GM19328 (cell line): Measurements from ENCODE around the gene ANAPC2.
"Not testable (repeated sequence)": the region's sequence is repeated elsewhere in the genome, so short reads cannot be mapped to it uniquely, and the experiment has no call there.

ENCODE experiments used
- ATAC-seq: cut with Tn5 transposase; IDR thresholded peaks from one replicate; pipeline ENCODE4 v1.9.1; 2021; ENCODE audit warnings: mild to moderate bottlenecking, moderate library complexity; ENCODE audit not compliant: unreplicated experiment

The ANAPC2 gene

DNA sequence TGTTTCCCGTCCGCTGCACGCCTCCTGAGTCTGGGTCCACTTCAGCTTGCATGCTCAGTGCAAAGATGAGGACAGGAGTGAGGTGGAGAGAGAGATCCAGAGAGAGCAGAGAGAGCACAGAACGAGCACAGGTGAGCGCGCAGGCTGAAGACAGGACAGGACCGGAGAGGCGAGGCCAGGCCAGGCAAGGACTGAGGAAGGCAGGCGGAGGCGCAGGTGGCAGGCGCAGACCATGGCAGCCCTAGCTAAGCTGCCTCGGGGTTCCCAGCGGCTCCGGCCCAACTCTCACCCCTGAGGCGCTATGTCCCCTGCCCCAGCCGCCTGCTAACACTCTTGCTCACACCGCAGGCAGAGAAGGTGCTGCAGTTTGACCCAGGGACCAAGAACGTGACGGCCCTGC lies 39.7 kb downstream of the ANAPC2 start:
- no peak for ATAC-seq

DNA sequence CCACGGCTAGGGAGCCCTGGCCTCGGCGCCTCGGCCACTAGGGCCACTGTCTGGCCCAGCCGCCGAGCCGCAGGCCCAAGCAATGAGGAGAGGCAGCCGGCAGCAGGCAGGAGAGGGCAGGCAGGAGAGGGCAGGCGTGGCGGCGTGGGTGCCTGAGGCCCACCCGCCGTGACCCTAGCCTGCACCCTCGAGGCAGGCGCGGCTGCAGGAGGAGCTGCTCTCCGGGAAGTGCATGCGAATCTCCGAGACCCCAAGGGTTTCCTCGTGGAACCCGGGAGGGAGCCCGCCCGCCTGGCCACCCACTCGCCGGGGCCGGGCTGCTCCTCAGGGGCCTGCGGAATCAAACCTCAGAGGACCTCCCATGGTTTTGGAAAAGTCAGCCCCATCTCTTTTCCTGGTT lies 40.1 kb downstream of the ANAPC2 start:
- ATAC-seq, result no peak

DNA sequence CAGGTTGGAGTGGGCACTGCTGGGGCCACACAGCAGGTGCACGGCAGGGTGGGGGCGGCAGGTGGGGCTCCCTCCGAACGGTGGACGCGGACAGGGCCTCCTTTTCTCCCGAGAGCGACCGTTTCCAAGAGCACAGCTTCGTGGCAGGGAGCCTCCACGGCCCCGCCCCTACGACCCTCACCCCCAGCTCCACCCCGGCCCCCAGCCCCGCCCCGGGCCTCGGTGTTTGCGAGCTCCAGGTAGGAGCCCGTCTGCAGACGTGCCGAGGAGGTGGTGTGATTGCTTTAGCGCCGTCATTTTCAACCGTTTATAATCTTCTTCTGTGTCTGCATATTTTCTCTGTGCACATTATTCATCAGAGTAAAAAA lies 40.6 kb downstream of the ANAPC2 start:
- ATAC-seq, result no peak

DNA sequence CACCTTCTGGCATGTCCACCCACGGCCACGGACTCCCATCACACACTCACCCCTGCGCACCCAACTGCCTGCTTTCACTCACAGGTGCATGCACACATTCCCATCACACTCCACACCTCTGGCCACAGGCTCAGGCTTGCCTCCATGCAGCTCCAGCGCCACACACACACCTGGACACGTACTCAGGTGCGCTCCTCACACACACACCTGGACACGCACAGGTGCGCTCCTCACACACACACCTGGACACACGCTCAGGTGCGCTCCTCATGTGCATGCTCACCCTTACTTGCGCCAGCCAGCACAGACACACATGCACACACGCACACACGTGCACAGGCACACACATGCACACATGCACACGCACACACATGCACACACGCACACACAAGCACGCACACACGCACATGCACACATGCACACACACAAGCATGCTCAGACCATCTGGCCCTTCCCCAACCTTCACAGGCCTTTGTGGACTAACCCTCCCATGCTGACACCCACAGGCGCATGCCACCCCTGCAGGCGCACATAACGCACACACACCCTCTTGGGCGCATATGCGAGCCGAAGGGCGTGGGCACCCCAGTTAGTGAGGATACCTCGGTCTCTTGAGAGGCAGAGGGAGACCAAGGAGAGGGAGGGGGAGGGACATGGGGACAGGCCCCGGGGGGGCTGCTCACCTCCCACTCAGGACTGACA lies 41.1 kb downstream of the ANAPC2 start:
- no peak for ATAC-seq

DNA sequence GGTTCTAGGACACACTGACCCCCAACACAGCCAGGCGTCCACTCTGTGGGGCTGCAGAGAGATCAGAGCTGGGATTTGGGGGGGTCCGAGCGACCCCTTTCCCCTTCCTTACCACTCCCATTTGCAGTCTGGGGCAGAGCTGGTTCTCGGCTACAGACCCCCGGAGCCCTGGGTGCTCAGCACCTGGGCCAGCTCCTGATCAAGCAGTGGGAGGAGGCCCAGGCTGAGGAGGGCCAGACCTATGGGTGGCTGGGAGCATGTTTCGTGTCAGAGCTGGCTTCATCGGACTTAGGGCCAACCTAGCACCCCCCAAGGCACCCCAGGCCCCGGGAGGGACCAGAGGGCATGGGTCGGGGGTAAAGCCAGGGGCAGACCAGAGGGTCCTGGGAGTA lies 41.8 kb downstream of the ANAPC2 start:
- no peak for ATAC-seq

DNA sequence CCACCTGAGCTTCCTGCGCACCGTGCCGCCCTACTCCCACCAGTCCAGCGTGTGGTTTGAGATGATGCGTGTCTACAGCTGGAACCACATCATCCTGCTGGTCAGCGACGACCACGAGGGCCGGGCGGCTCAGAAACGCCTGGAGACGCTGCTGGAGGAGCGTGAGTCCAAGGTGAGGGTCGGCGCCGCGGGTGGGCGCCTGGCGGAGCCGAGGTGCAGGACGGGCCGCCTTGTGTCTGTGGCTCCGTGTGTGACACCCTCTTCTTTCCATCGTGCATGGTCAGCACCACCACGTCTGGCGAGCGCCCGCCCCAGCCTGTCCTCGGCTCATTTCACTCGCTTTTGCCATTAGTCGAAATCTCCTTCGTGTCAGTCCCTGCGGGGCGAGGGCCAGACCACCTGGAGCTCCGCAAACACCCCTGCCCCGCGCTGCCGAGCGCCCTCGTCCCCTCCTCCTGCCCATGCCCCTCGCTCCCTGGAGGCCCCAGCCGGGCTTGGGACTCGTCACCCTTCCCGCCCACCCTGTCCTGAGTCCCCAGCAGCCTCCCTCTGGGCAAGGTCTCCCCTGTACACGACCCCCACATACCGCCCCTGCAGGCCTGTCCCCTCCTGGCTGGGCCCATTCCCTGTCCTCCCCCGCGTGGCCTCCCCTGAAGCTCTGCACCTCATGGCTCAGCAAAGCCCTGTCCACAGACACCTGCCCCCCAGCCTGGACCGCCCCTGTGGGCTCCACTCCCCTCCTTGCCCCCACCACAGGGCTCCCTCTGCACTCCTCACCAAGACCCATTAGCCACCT lies 42.4 kb downstream of the ANAPC2 start:
- no peak for ATAC-seq

DNA sequence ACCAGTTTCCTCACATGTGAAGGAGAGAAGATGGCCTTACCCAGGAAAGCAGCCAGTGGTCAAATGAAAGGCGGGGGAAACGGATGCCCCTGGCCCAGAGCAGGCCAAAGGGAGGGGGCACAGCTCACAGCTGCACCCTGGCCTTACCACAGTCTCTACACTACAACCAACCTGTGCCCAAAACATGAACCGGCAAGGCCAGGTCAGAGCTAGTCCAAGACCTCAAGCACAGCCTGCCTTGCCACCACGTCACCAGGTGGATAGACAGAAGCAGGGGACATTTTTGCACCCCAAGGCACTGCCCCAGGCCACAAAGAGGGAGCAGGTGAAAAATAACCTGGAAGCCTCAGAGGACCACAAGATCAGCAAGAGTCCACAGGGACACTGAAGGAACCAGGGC lies 44.9 kb downstream of the ANAPC2 start:
- ATAC-seq, result no peak

DNA sequence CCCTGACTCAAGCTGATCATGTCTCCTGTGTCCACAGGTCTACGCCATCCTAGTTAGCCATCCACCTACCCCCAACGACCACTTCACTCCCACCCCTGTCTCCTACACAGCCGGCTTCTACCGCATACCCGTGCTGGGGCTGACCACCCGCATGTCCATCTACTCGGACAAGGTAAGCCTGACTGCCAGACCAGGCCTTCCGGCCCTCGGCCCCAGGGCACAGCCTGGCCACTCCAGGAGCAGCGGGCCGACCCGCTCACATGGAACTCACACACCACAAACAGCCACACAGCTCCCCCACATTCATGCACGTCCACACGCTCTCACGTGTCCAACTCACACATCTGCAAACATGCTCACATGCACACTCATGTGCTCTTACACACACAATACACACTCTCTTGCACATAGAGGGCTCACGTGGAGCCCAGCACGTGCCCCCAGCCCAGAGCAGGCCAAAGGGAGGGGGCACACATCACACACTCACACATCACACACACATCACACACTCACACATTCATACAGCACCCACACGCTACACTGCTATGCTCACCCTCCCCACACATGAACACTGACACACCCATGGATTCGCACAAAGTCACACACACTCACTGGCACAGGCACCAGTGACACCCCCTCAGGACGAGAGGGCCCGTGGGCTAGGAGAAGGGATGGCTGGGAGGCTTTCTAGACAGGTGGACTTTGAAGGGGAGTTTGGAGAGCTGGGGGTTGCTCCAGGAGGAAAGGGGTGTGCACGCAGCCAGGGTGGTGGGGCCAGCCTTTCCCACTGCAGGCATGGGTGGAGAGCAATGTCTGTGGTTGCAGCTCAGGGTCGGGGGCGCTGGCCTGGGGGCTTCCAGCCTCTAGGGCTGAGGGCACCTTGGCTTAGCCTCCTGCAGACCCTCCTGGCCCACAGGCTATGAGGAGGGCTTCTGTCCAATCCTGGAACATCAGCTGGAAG lies 46.1 kb downstream of the ANAPC2 start:
- no peak for ATAC-seq

DNA sequence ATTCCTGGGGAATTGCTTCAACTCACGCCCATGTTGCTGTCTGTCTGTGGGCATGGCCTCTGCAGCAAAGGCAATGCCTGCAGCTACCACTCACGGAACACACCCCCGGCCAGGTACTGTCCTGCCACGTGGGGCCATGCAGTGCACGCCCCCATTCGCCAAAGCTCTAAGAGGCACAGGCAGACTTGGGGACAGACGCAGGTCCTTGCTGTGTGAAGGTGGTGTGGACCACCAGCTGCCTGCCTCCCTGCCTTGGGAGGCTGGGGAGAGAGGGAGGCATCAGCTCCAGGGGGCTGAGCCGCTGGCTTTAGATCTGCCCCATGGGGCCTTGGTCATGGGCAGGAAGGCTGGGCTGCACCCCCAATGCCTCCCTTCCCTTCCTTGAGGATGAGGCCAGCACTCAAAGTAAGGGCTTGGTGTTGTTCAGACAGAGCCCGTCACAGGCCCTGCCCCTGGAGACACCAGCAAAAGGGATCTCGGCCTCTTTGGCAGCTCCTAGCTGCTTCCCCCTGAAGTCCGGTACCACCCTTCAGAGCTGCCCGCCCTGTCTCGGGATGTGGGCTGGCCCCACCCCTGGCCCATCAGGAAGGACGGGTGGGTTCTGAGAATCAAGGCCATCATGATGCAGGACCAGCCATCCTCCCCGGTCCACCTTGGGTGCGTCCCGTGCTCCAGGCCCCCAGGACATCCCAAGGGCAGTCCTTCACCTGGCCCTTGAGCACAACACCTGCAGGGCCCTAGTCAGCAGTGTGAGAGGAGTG lies 47.1 kb downstream of the ANAPC2 start:
- no peak for ATAC-seq

DNA sequence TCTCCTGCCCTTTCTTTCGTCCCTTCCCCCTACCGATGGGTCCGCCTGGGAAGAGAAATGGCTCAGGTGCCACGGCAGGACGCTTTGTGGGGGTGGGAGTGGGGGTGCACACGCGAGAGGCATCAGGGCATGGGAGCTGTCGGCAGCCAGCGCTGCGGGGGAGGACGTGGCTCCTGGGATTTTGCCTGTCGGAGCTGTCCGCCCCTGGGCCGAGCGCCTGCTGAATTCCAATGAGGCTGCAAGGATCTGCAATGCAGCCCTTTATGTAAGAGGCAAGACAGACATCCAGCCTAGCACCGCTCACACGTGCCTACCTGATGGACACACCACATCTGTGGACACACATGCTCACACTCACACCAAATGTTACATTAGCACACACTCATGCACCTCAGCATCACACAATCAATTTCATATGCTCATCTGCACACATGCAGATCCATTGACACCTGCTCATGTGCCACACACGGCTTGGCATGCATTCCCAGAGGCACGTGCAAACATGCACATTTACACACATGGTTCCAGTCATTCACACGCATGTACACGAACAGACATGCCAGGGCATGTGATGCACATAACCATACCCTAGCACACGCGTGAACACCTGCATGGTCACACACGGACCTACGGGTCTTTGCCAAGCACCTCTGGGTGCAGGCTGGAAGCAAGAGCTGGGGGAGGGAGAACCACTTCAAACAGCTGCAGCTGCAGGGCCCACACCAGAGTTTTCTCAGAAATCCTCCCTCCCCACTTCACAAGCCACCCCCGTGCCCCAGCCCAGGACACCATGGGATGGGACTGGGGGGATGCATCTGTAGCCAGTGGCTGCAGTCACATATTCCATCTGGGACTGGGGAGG lies 48.0 kb downstream of the ANAPC2 start:
- ATAC-seq, result no peak

DNA sequence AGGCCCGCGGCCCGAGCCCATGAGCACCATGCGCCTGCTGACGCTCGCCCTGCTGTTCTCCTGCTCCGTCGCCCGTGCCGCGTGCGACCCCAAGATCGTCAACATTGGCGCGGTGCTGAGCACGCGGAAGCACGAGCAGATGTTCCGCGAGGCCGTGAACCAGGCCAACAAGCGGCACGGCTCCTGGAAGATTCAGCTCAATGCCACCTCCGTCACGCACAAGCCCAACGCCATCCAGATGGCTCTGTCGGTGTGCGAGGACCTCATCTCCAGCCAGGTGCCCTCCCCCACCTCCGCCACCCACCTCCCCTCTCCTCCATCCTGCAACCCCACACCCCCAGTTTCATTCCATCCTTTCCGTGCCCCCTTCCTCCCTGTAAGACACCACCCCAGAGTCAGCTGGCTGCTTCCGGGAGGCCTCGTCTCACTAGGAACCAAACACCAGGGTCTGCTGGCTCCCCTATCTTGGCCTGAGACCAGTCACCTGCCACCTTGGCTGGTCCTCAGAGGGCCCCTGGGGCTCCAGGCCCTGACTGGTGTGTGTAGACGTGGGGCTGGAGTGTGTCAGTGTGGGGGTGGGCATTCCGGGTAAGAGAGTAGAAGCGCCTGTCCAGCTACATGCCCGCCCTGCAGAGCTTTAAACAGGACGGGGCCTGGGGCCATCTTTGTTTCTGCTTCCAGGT lies 48.8 kb downstream of the ANAPC2 start:
- ATAC-seq, result no peak

DNA sequence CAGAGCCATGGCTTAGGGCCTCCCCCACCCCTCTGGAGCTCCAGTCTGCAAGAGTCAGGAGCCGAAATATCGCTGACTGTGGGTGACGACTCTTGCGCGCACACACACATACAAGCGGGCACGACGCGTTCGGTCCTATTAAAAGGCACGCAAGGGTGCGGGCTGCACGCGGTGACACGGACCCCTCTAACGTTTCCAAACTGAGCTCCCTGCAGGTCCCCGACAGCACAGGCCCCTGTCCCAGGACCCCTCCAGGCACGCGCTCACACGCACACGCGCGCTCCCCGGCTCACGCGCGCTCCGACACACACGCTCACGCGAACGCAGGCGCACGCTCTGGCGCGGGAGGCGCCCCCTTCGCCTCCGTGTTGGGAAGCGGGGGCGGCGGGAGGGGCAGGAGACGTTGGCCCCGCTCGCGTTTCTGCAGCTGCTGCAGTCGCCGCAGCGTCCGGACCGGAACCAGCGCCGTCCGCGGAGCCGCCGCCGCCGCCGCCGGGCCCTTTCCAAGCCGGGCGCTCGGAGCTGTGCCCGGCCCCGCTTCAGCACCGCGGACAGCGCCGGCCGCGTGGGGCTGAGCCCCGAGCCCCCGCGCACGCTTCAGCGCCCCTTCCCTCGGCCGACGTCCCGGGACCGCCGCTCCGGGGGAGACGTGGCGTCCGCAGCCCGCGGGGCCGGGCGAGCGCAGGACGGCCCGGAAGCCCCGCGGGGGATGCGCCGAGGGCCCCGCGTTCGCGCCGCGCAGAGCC lies 49.5 kb downstream of the ANAPC2 start, which contains the start of gene GRIN1:
GRIN1 (plus strand) TSS at position 433 of the 746 bp plus-strand sequence. CDS start 333 bp downstream, outside the sequence.
- no peak for ATAC-seq

DNA sequence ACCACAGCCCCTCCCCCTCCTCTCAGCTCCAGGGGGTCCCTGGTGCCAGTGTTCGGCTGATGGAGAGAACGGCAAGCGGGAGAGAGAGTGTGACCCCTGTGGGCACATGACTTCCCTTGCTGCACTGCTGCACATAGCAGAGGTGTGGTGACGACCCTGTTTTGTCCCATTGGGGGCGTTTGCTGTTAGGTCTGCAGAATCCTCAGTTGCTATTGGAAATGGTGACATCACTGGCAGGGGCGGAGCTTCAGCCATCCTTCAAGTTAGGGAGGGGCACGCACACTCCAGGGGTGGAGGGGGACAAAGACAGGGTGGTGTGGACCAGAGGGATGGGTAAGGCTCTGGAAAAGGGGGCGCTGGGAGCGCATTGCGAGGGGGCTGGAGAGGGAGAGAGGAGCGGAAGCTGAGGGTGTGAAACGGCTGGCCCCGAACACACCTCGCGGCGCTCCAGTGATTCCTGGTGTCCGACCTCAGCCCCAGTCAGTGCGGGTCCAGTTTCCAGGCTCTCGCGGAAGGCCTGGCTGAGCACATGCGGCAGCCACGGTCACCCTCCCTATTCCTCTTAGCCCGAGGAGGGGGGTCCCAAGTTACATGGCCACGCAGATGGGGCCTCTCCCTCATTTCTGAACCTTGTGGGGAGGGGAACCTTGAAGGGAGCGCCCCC lies 50.2 kb downstream of the ANAPC2 start:
- ATAC-seq, result no peak

DNA sequence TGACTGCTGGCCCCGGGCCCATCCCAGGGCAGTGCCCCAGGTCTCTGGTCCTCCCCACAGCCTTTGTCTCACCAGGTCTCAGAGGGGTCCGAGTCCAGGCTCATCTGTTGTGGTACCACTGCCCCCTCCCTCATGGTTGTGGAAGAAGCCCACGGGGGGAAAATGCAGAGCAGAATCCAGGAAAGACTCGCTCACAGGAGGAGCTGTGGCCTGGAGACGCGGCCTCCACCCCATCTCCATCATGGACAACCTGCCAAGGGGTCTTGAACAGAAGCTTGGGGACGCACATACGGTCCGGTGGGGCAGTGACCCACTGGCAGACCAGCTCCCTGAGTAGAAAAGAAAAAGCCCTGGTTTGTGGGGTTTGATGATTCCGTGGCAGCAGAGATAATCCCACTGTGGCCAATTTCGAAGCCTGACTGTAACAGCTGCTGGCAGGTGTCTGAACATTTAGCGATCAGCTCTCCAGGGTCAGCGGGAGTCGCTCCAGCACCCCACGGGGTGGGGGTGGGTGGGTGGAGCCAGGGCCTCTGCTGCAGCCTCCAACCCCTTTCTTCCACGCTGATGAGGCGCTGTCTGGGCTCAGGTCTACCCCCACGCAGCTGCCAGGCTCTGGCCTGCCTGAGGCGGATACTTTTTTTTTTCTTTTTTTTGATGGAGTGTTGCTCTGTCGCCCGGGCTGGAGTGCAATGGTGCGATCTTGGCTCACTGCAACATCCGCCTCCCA lies 51.3 kb downstream of the ANAPC2 start:
- ATAC-seq, result no peak

DNA sequence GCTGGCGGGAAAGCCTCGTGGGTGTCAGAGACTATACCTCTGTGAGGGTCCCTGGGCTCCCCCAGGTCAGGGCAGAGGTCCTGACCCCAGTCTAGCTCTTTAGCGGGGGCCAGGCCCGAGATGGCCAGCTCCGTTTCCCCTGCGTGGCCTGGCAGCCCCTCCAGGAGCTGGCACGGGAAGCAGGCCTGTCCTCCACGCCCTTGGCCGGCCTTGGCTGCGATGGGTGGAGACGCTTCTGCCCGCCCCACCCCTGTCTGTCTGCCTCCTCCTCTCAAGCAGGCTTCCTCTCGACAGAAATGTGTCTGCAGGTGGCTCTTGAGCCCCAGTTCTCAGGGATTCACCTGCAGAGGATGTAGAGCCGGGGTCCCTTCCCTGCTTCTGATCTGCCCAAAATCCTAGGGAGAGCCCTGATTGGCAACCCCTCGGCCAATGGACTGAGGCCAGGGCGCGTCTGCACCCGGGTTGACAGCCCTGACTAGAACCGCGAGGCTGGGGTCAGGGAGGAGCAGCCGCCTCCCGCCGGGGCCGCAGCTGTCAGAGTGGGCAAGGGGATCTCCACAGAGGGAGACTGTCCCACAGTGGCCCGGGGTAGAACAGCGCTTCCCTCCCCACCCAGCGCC lies 52.0 kb downstream of the ANAPC2 start:
- no peak for ATAC-seq

DNA sequence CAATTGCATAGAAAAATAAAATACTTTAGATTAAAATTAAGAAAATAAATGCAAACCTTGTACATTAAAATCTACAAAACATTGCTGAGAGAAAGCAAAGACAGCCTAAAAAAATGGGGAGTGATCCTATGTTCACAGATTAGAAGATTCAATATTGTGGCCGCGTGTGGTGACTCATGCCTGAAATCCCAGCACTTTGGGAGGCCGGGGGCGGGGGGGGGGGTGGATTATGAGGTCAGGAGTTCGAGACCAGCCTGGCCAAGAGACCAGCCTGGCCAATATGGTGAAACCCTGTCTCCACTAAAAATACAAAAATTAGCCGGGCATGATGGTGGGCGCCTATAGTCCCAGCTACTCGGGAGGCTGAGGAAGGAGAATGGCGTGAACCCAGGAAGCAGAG lies 53.2 kb downstream of the ANAPC2 start:
- ATAC-seq, result not testable (repeated sequence)

DNA sequence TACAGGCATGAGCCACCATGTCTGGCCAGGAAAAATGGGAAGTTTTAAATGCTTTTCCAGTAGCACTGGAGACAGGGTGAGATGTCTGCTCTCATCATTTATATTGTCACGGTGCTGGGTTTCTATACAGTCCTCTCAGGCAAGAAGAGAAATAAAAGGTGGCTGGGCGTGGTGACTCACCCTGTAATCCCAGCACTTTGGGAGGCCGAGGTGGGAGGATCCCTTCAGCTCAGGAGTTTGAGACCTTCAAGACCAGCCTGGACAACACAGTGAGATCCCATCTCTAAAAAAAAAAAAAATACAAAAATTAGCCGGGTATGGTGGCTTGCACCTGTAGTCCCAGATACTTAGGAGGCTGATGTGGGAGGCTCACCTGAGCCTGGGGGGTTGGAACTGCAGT lies 54.2 kb downstream of the ANAPC2 start:
- no peak for ATAC-seq
